ENCODE data around the gene BCR. TPM values are rescaled to one million over a fixed set of nuclear protein-coding genes. Genes with fewer than 3 reads are reported as not detected.

BCR gene
- total and polyA plus RNA-seq, 2 experiments from 2014 or later = 38.8 to 42.2 TPM

DNA sequence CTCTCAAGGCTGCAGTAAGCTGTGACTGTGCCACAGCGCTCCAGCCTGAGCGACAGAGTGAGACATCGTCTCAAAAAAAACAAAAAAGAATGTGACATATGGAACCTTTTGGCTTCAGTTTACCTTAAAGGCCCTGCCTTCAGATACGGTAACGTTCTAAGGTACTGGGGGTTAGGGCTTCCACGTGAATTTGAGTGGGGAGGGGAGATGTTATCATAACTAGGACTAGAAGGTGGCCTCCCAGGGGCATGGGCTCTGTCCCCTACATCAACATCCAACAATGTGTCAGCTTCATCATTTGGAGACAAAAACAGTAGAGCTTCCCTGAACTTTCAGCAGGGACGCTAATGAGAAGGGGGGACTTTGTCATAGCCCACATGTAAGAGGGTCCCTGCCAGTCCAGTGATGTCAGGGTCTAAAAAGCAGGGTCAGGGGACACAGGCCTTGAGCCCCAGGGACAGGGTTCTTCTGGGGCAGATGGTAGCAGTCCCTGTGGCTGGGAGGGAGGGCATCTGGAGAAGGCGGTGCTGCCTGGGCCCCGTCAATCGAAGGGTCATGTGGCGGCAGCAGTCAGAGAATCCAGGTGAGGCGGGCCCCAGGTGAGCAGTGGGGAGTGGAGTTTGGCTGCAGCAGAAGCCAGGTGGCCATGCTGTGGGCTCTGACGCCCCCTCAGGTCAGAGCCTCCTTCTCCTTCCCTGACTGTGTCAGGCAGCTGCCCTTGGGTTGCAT lies 79.8 kb downstream of the BCR start:
- H3K4me2 ChIP-seq = no peak overlapping the region
- H3K36me3 ChIP-seq (replicated peaks; ENCODE audit: insufficient read depth, low read depth) = no peaks in the 10 kb centered on the region
- no peak overlapping the region for H3K4me3 ChIP-seq
- H2AFZ ChIP-seq = no peak overlapping the region
- no peaks in the 10 kb centered on the region for H3K27me3 ChIP-seq
- H3K9me2 ChIP-seq (replicated peaks; ENCODE audit: insufficient read depth) = no peaks in the 10 kb centered on the region
- H3K4me1 ChIP-seq (ENCODE audit: insufficient read depth) = peaks cover 16% of the 10 kb centered on the region
- 92% methylated on average over 13 of the region's 13 CpGs for WGBS (ENCODE audit: low lambda C conversion rate, missing lambda C conversion rate)
- no peak for TF ChIP-seq EZH2phosphoT487 (IDR thresholded peaks at IDR 0.05; ENCODE audit: low read depth, severe bottlenecking, unreplicated experiment)
- TF ChIP-seq EZH2 (IDR thresholded peaks at IDR 0.05; ENCODE audit: borderline replicate concordance) = no peak
- TF ChIP-seq, protein P1, sequence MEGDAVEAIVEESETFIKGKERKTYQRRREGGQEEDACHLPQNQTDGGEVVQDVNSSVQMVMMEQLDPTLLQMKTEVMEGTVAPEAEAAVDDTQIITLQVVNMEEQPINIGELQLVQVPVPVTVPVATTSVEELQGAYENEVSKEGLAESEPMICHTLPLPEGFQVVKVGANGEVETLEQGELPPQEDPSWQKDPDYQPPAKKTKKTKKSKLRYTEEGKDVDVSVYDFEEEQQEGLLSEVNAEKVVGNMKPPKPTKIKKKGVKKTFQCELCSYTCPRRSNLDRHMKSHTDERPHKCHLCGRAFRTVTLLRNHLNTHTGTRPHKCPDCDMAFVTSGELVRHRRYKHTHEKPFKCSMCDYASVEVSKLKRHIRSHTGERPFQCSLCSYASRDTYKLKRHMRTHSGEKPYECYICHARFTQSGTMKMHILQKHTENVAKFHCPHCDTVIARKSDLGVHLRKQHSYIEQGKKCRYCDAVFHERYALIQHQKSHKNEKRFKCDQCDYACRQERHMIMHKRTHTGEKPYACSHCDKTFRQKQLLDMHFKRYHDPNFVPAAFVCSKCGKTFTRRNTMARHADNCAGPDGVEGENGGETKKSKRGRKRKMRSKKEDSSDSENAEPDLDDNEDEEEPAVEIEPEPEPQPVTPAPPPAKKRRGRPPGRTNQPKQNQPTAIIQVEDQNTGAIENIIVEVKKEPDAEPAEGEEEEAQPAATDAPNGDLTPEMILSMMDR (IDR thresholded peaks at IDR 0.05; ENCODE audit: poor library complexity) = no peak
- H3K27ac ChIP-seq = no peak overlapping the region
- H4K20me1 ChIP-seq (ENCODE audit: insufficient read depth, poor library complexity, severe bottlenecking) = peaks cover 2% of the 10 kb centered on the region
- no peak for DNase-seq (ENCODE audit: low spot score)
- H3K9me3 ChIP-seq (ENCODE audit: low read depth) = no peaks in the 10 kb centered on the region
- H3K79me2 ChIP-seq = peaks cover 33% of the 10 kb centered on the region

DNA sequence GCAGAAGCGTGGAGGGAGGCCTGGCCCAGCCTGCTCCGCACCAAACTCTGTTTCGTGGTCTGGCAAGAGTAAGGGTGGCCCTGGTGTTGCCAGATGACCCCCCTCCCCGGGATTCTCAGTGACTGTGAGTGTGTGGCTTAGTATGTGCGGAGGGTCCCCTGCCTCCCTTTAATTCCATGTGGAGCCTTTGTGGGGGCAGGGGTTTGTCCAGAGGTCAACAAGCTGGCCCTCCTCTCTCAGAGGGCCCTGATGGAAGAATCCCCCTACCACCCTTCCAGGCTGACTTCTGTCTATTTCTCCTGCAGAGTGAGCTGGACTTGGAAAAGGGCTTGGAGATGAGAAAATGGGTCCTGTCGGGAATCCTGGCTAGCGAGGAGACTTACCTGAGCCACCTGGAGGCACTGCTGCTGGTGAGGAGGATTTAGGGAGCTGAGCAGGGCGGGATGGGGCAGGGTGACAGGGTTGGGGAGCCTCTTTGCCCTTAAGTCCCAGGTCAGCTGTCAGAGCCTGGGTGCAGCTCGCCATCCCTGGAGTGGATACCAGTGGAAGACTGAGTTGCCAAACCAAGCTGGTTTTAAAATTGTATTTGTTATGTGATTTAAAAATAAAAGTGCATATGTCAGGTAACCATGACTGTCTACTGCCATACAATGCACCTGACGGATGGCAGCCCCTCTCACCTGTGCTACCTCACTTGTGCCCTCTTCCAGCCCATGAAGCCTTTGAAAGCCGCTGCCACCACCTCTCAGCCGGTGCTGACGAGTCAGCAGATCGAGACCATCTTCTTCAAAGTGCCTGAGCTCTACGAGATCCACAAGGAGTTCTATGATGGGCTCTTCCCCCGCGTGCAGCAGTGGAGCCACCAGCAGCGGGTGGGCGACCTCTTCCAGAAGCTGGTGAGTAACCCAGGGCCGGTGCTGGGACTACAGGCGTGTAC lies 80.6 kb downstream of the BCR start:
- 93% methylated on average over 21 of the region's 21 CpGs for WGBS (ENCODE audit: low lambda C conversion rate, missing lambda C conversion rate)
- no peak for DNase-seq (ENCODE audit: low spot score)
- TF ChIP-seq EZH2 (IDR thresholded peaks at IDR 0.05; ENCODE audit: borderline replicate concordance) = no peak
- no peak for TF ChIP-seq EZH2phosphoT487 (IDR thresholded peaks at IDR 0.05; ENCODE audit: low read depth, severe bottlenecking, unreplicated experiment)
- TF ChIP-seq, protein P1 (IDR thresholded peaks at IDR 0.05; ENCODE audit: poor library complexity) = no peak

GRCh38 chr22:23261900-23262450 lies 81.7 kb downstream of the BCR start:
- Histone ChIP-seq H3K36me3 (replicated peaks; ENCODE audit: insufficient read depth, low read depth) (no peaks in the 10 kb centered on the region), H3K9me3 (ENCODE audit: low read depth) (no peaks in the 10 kb centered on the region), H2AFZ (no peak overlapping the region), H3K9me2 (replicated peaks; ENCODE audit: insufficient read depth) (no peaks in the 10 kb centered on the region), H3K27me3 (no peaks in the 10 kb centered on the region), H3K4me3 (no peak overlapping the region), H3K27ac (no peak overlapping the region), H3K4me1 (ENCODE audit: insufficient read depth) (peaks cover 6% of the 10 kb centered on the region), H3K79me2 (peaks cover 23% of the 10 kb centered on the region), H3K4me2 (no peak overlapping the region), H4K20me1 (ENCODE audit: insufficient read depth, poor library complexity, severe bottlenecking) (peaks cover 2% of the 10 kb centered on the region)
- DNase-seq (ENCODE audit: low spot score) = no peak
- 79% methylated on average over 10 of the region's 10 CpGs for WGBS (ENCODE audit: low lambda C conversion rate, missing lambda C conversion rate)
- TF ChIP-seq EZH2 (IDR thresholded peaks at IDR 0.05; ENCODE audit: borderline replicate concordance) (no peak), EZH2phosphoT487 (IDR thresholded peaks at IDR 0.05; ENCODE audit: low read depth, severe bottlenecking, unreplicated experiment) (no peak)
- TF ChIP-seq, protein P1 (IDR thresholded peaks at IDR 0.05; ENCODE audit: poor library complexity) = no peak

More for the DNA sequence above, 80.6 kb downstream of the BCR start:
- H3K4me3 ChIP-seq = no peak overlapping the region
- H3K4me1 ChIP-seq (ENCODE audit: insufficient read depth) = peaks cover 16% of the 10 kb centered on the region
- no peak overlapping the region for H3K4me2 ChIP-seq
- peaks cover 28% of the 10 kb centered on the region for H3K79me2 ChIP-seq
- H4K20me1 ChIP-seq (ENCODE audit: insufficient read depth, poor library complexity, severe bottlenecking) = peaks cover 2% of the 10 kb centered on the region
- no peak overlapping the region for H2AFZ ChIP-seq
- no peaks in the 10 kb centered on the region for H3K9me2 ChIP-seq (replicated peaks; ENCODE audit: insufficient read depth)
- no peak overlapping the region for H3K27ac ChIP-seq
- H3K36me3 ChIP-seq (replicated peaks; ENCODE audit: insufficient read depth, low read depth) = no peaks in the 10 kb centered on the region
- H3K9me3 ChIP-seq (ENCODE audit: low read depth) = no peaks in the 10 kb centered on the region
- H3K27me3 ChIP-seq = no peaks in the 10 kb centered on the region

Measured in hepatocyte (in vitro differentiated cells).